ENCODE results near the gene BABAM2.

The BABAM2 gene

GRCh38 chr2:28036307-28036706, 145.8 kb downstream of the BABAM2 start:
- peak; percentile 3 for DNase-seq

GRCh38 chr2:28038722-28039121, 148.2 kb downstream of the BABAM2 start:
- DNase-seq = no peak

- no peak for DNase-seq
Measured at GRCh38 chr2:28045676-28046351, 155.3 kb downstream of the BABAM2 start.

GRCh38 chr2:28046921-28047320, 156.4 kb downstream of the BABAM2 start:
- no peak for DNase-seq

- peak; percentile 81 for DNase-seq
Measured at GRCh38 chr2:28047681-28048080, 157.2 kb downstream of the BABAM2 start.

- DNase-seq = peak; percentile 28
Measured at GRCh38 chr2:28048341-28048740, 157.8 kb downstream of the BABAM2 start.

- DNase-seq = peak; percentile 31
Measured at GRCh38 chr2:28049416-28049815, 158.9 kb downstream of the BABAM2 start.

GRCh38 chr2:28049899-28050298, 159.4 kb downstream of the BABAM2 start:
- DNase-seq = no peak

GRCh38 chr2:28052691-28053090, 162.2 kb downstream of the BABAM2 start:
- peak; percentile 54 for DNase-seq

GRCh38 chr2:28053597-28053996, 163.1 kb downstream of the BABAM2 start:
- no peak for DNase-seq

- DNase-seq = peak; percentile 20
Measured at GRCh38 chr2:28054916-28055315, 164.4 kb downstream of the BABAM2 start.

GRCh38 chr2:28055325-28055970, 164.9 kb downstream of the BABAM2 start:
- DNase-seq = peak; percentile 59

GRCh38 chr2:28058791-28059190, 168.3 kb downstream of the BABAM2 start:
- no peak for DNase-seq

- DNase-seq = no peak
Measured at GRCh38 chr2:28062867-28063266, 172.3 kb downstream of the BABAM2 start.

GRCh38 chr2:28063492-28063962, 173.0 kb downstream of the BABAM2 start:
- DNase-seq = peak; percentile 83

- no peak for DNase-seq
Measured at GRCh38 chr2:28067602-28068001, 177.1 kb downstream of the BABAM2 start.

GRCh38 chr2:28068088-28068487, 177.6 kb downstream of the BABAM2 start:
- DNase-seq = peak; percentile 90

- DNase-seq = no peak
Measured at GRCh38 chr2:28068527-28068926, 178.0 kb downstream of the BABAM2 start.

GRCh38 chr2:28071221-28071620, 180.7 kb downstream of the BABAM2 start:
- DNase-seq = no peak

- peak; percentile 65 for DNase-seq
Measured at GRCh38 chr2:28074137-28074536, 183.6 kb downstream of the BABAM2 start.

GRCh38 chr2:28080911-28081310, 190.4 kb downstream of the BABAM2 start:
- peak; percentile 96 for DNase-seq

- peak; percentile 88 for DNase-seq
Measured at GRCh38 chr2:28082131-28082530, 191.6 kb downstream of the BABAM2 start.

GRCh38 chr2:28083476-28083875, 192.9 kb downstream of the BABAM2 start:
- no peak for DNase-seq

GRCh38 chr2:28084564-28084963, 194.0 kb downstream of the BABAM2 start:
- DNase-seq = peak; percentile 59

- DNase-seq = peak; percentile 54
Measured at GRCh38 chr2:28085201-28085600, 194.7 kb downstream of the BABAM2 start.
